KMS-11 (cell line): ENCODE measurements around the gene C1QTNF1.

Experiments used
- H2AFZ ChIP-seq: fragments of 200-600 bp; sonication (generic); 2 replicates; pipeline ENCODE4 v1.6.1; 2016; ENCODE audit warnings: antibody characterized with exemption, mixed run types, low read depth
- H3K27ac ChIP-seq: fragments of 200-600 bp; sonication (generic); 2 replicates; pipeline ENCODE4 v1.6.1; 2016; ENCODE audit warnings: mild to moderate bottlenecking, mixed run types
- H3K27me3 ChIP-seq: fragments of 200-600 bp; sonication (generic); 2 replicates; pipeline ENCODE4 v1.6.1; 2017; ENCODE audit warnings: mild to moderate bottlenecking, low read depth, mixed run types, moderate library complexity; ENCODE audit not compliant: insufficient read depth
- H3K36me3 ChIP-seq: fragments of 200-600 bp; sonication (generic); 2 replicates; pipeline ENCODE4 v1.6.1; 2017; ENCODE audit warnings: mild to moderate bottlenecking, mixed run types; ENCODE audit not compliant: insufficient read depth
- H3K4me1 ChIP-seq: fragments of 200-600 bp; sonication (generic); 2 replicates; pipeline ENCODE4 v1.6.1; 2016; ENCODE audit warnings: mild to moderate bottlenecking, low read depth, mixed run types; ENCODE audit not compliant: poor library complexity, severe bottlenecking
- H3K4me2 ChIP-seq: fragments of 200-600 bp; sonication (generic); 2 replicates; pipeline ENCODE4 v1.7.0; 2016; ENCODE audit warnings: mild to moderate bottlenecking, mixed run types
- H3K4me3 ChIP-seq: fragments of 200-600 bp; sonication (generic); IDR thresholded peaks from 2 replicates; pipeline ENCODE4 v1.6.1; 2017; ENCODE audit warnings: low read depth, low read length, mixed read lengths; ENCODE audit not compliant: insufficient read depth
- H3K79me2 ChIP-seq: fragments of 200-600 bp; sonication (generic); 2 replicates; pipeline ENCODE4 v1.6.1; 2016; ENCODE audit warnings: low read depth, mixed run types; ENCODE audit not compliant: insufficient read depth
- H3K9ac ChIP-seq: fragments of 200-600 bp; sonication (generic); 2 replicates; pipeline ENCODE4 v1.6.1; 2016; ENCODE audit warnings: mild to moderate bottlenecking, mixed run types
- H4K20me1 ChIP-seq: fragments of 200-600 bp; sonication (generic); 2 replicates; pipeline ENCODE4 v1.6.1; 2016; ENCODE audit warnings: mild to moderate bottlenecking, mixed run types; ENCODE audit not compliant: insufficient read depth
- CTCF ChIP-seq: fragments of 200-600 bp; sonication (generic); conservative IDR thresholded peaks from 2 replicates; pipeline ENCODE4 v1.6.1; 2017; ENCODE audit warnings: low read depth, mild to moderate bottlenecking, antibody characterized with exemption, low read length, moderate library complexity, mixed read lengths

C1QTNF1 gene

GRCh38 chr17:79084291-79085153, 60.6 kb downstream of the C1QTNF1 start:
- Histone ChIP-seq H4K20me1 (no peaks in the 10 kb centered on the region), H3K27me3 (no peaks in the 10 kb centered on the region; the same call in 1 of the 2 replicates), H2AFZ (no peak overlapping the region), H3K4me2 (no peak overlapping the region), H3K4me3 (no peak overlapping the region), H3K9ac (no peak overlapping the region), H3K36me3 (no peaks in the 10 kb centered on the region), H3K4me1 (no peaks in the 10 kb centered on the region), H3K79me2 (no peaks in the 10 kb centered on the region), H3K27ac (no peak overlapping the region)
- no peak for TF ChIP-seq CTCF

GRCh38 chr17:79085154-79085920, 61.4 kb downstream of the C1QTNF1 start:
- H3K4me3 ChIP-seq: no peak overlapping the region
- no peaks in the 10 kb centered on the region for H3K79me2 ChIP-seq
- H3K4me2 ChIP-seq: no peak overlapping the region
- H4K20me1 ChIP-seq: no peaks in the 10 kb centered on the region
- H2AFZ ChIP-seq: no peak overlapping the region
- H3K9ac ChIP-seq: no peak overlapping the region
- TF ChIP-seq CTCF: no peak
- peaks cover under 1% of the 10 kb centered on the region for H3K4me1 ChIP-seq
- H3K27me3 ChIP-seq: no peaks in the 10 kb centered on the region; the same call in 1 of the 2 replicates
- H3K27ac ChIP-seq: no peak overlapping the region
- H3K36me3 ChIP-seq: no peaks in the 10 kb centered on the region

GRCh38 chr17:79085921-79086551, 62.1 kb downstream of the C1QTNF1 start:
- no peak overlapping the region for H3K4me2 ChIP-seq
- no peak overlapping the region for H3K9ac ChIP-seq
- H2AFZ ChIP-seq: no peak overlapping the region
- H3K27me3 ChIP-seq: no peaks in the 10 kb centered on the region; the same call in 1 of the 2 replicates
- peaks cover 6% of the 10 kb centered on the region for H3K4me1 ChIP-seq
- no peak overlapping the region for H3K27ac ChIP-seq
- no peaks in the 10 kb centered on the region for H3K36me3 ChIP-seq
- no peak for TF ChIP-seq CTCF
- no peak overlapping the region for H3K4me3 ChIP-seq
- H4K20me1 ChIP-seq: no peaks in the 10 kb centered on the region
- no peaks in the 10 kb centered on the region for H3K79me2 ChIP-seq

GRCh38 chr17:79086609-79087427, 62.8 kb downstream of the C1QTNF1 start:
- no peaks in the 10 kb centered on the region for H3K36me3 ChIP-seq
- TF ChIP-seq CTCF: no peak

More at GRCh38 chr17:79086609-79087427, 62.8 kb downstream of the C1QTNF1 start:
- Histone ChIP-seq H3K79me2 (no peaks in the 10 kb centered on the region), H4K20me1 (no peaks in the 10 kb centered on the region), H2AFZ (no peak overlapping the region), H3K9ac (no peak overlapping the region), H3K27ac (no peak overlapping the region), H3K4me2 (no peak overlapping the region), H3K4me3 (no peak overlapping the region), H3K4me1 (peaks cover 6% of the 10 kb centered on the region), H3K27me3 (peaks cover 5% of the 10 kb centered on the region)
